AG08395 (cell line): ENCODE measurements around the gene EPS15.
"Not testable (repeated sequence)": the region's sequence is repeated elsewhere in the genome, so short reads cannot be mapped to it uniquely, and the experiment has no call there.

Source experiments
- DNase-seq: peaks from one replicate; pipeline ENCODE4 v3.0.0; 2012; ENCODE audit warnings: mixed read lengths, low spot score

The EPS15 gene

GRCh38 chr1:51331206-51332100 lies 187.6 kb downstream of the EPS15 start:
- peak; percentile 80 for DNase-seq

GRCh38 chr1:51330331-51331201 lies 188.5 kb downstream of the EPS15 start, which contains the start of gene TTC39A:
Gene TTC39A (minus strand): TSS chr1:51330562. CDS start chr1:51330477, 85 bp downstream.
- DNase-seq: no peak

- DNase-seq: no peak
Measured at GRCh38 chr1:51329443-51330325, 189.4 kb downstream of the EPS15 start.

GRCh38 chr1:51328926-51329325 lies 190.1 kb downstream of the EPS15 start:
- no peak for DNase-seq

GRCh38 chr1:51328279-51328678 lies 190.8 kb downstream of the EPS15 start:
- DNase-seq: no peak

- peak; percentile 29 for DNase-seq
Measured at GRCh38 chr1:51327386-51327785, 191.7 kb downstream of the EPS15 start.

GRCh38 chr1:51326839-51327238 lies 192.2 kb downstream of the EPS15 start:
- DNase-seq: no peak

GRCh38 chr1:51325878-51326755 lies 192.9 kb downstream of the EPS15 start:
- DNase-seq: no peak

- no peak for DNase-seq
Measured at GRCh38 chr1:51325391-51325790, 193.7 kb downstream of the EPS15 start.

GRCh38 chr1:51325011-51325385 lies 194.1 kb downstream of the EPS15 start:
- DNase-seq: not testable (repeated sequence)

GRCh38 chr1:51324251-51325010 lies 194.6 kb downstream of the EPS15 start:
- no peak for DNase-seq

- no peak for DNase-seq
Measured at GRCh38 chr1:51323778-51324177, 195.3 kb downstream of the EPS15 start.

GRCh38 chr1:51322417-51323101 lies 196.5 kb downstream of the EPS15 start:
- no peak for DNase-seq

- DNase-seq: no peak
Measured at GRCh38 chr1:51321924-51322280, 197.2 kb downstream of the EPS15 start.

- no peak for DNase-seq
Measured at GRCh38 chr1:51320967-51321923, 197.8 kb downstream of the EPS15 start.

- DNase-seq: no peak
Measured at GRCh38 chr1:51317798-51318197, 201.3 kb downstream of the EPS15 start.

- no peak for DNase-seq
Measured at GRCh38 chr1:51316846-51317120, 202.3 kb downstream of the EPS15 start.

- no peak for DNase-seq
Measured at GRCh38 chr1:51316113-51316845, 202.8 kb downstream of the EPS15 start.
